AG20443 (cell line): ENCODE data around the gene EPDR1.
"Not testable (repeated sequence)": the region's sequence is repeated elsewhere in the genome, so short reads cannot be mapped to it uniquely, and the experiment has no call there.

Source experiments
- DNase-seq: peaks from one replicate; pipeline ENCODE4 v3.0.0; 2012; ENCODE audit warnings: low spot score, mixed read lengths

The EPDR1 gene

DNA sequence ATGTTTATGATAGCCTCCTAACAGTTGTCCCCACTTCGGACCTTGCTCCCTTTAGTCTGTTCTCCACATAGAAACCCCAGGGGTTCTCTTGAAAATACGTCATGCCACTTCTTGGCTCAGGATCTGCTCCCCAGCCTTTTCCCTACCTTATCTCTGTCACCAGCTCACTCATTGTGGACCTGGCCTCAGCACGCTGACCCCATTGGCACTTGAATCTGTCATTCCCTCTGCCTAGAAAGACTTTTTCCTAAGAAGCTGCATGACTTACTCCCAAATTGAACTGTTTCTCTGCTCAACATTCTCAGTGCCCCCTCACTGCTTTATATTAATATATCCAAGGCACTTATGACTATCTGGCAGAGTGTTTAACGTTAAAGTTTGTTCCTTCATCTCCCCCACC lies 8.4 kb downstream of the EPDR1 start:
- no peak for DNase-seq

GRCh38 chr7:37930226-37930948 lies 9.9 kb downstream of the EPDR1 start:
- peak; percentile 35 for DNase-seq

DNA sequence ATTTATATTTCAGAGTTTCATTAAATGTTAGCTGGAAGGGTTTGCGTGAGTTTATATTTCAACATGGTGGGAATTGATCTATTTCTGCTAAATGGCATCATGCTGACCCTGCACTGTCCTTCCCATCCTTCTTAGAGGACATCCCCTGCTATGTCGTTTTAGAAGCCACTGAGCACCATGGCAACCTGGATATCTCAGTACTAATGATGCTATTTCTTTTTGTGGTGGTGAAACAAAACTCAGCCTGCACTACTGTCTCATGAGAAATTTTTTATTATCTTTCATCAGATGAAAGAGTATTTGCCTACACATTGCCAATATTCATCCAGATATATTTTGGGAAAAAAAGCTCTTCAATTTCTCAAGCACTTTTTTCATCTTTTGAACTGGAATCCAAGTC lies 12.1 kb downstream of the EPDR1 start:
- DNase-seq, result no peak

- DNase-seq, result no peak
These were observed 12.7 kb downstream of the EPDR1 start for GRCh38 chr7:37933018-37933566.

- DNase-seq, result peak; percentile 21
These were observed 22.6 kb downstream of the EPDR1 start for GRCh38 chr7:37942934-37943610.

DNA sequence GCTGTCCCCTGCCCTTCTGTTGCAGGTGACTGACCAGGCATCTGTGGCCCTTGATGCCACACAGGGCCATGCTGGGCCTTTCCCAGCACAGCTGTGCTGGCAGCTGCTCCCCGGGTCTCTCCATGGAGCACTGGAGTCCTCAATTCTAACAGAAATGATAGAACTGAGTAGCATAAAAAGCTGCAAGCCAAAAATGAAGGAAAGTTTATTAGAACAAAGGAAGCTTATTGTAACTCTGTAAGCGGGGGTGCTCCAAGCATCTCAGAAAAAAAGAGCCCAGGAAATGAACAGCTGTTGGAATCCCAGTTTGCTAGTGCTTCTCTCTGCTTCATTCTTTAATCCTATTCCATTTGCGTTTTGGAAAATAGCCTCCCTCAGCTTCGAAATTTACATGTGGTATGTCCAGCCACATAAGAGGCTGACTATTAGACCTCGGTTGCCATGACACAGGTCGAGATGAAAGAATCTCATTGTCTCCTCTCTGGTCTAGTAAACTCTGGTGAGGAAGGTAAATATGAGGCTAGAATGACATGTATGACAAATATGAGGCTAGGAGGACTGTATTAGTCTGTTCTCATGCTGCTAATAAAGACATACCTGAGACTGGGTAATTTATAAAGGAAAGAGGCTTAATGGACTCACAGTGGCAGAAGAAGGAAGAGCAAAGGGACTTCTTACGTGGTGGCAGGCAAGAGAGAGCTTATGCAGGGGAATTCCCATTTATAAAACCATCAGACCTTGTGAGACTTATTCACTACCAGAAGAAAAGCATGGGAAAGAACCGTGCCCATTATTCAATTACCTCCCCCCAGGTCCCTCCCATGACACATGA lies 23.7 kb downstream of the EPDR1 start:
- DNase-seq, result no peak

DNA sequence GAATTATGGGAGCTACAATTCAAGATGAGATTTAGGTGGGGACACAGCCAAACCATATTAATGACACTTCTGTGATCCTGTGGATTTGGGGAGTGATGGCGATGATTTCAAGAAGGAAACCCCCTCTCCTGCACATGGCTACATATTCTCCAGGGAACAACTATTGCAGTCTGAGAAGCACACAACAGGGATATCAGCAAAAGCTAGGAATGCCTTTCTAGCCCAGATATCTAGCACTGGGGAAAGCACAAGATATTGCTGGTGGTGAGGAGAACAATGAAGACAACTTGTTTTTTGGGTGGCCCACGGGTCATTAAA lies 24.3 kb downstream of the EPDR1 start:
- DNase-seq, result no peak

- no peak for DNase-seq
These were observed 24.9 kb downstream of the EPDR1 start for GRCh38 chr7:37945336-37945735.

DNA sequence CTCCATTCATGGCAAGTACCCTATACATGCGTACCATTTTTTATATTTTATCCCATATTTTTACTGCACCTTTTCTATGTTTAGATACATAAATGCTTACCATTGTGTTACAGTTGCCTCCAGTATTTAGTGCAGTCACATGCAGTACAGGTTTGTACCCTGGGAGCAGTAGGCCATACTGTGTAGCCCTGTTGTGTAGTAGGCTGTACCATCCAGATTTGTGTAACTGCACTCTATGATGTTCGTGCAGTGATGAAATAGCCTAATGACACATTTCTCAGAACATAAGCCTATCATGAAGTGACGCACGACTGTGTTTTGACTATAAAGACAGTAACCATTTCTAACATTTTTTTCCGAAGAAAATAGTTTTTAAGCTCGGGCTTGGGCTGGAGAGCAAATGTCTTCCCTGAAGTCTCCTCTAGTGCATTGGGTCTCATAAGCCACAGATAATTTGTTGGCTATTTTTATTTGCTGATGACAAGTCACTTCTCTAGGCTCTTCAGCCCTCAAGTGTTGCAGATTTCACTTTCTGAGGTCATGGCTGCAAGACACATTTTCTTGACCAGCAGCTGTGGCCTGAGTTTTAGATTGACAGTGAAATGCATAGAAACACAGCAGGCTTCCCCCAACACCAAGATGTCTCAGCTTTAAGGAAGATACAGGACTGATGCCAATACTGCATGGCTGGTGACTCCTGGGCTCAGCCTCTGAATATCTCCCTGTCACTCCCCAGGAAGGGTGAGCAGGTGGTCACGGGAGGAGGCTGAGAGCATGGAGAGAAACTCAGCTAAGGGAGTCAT lies 26.9 kb downstream of the EPDR1 start:
- no peak for DNase-seq

DNA sequence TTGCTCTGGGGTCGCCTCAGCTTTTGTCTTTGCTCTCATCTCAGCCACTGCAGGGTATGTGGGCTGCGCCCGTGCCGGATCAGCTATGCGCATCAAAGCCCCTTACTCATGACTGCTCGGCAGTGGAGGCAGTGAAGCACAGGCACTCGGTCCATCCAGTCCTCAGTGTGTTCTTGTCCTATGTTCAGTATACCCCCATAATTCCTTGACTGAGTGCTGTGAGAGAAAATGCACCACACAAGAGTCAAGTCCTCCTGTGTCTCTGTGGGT lies 27.4 kb downstream of the EPDR1 start:
- DNase-seq, result no peak

DNA sequence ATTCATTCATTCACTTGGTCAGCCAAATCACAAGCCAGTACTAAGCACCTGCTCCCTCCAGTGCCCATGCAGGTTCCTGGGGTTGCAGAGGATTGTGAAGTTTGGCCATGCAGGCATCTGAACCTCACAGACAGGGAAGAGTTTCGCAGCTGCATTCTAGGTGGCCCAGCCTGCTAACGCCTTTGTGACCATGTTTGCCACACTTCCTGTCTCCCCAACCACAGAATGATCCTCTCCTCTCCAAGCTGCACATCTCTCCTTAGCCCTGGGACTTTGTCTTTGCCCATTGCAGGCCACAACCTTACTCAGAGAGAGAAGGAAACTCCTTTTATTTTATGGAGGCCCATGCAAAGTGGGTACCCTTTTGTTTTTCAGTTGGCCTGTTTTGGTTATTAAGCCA lies 31.8 kb downstream of the EPDR1 start:
- DNase-seq, result no peak

- not testable (repeated sequence) for DNase-seq
These were observed 33.8 kb downstream of the EPDR1 start for GRCh38 chr7:37954217-37954616.

DNA sequence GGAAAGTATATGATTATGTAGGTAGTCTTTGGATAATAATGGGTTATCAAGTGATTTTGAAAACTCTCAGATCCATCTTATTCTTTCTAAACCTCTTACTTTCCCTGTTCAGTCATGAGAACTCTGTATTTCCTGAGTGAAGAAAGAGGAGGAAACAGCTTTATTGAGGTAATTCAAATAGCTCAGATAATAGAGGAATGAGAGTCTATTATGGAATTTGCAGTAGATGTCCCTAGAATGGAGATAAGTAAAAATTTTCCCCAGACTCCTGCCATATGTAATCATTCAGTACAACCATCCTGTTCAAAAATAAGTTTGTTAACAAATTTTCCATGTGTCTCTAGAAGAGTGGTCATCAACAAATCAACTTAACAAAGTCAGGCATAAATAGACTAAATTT lies 36.4 kb downstream of the EPDR1 start:
- DNase-seq, result no peak

DNA sequence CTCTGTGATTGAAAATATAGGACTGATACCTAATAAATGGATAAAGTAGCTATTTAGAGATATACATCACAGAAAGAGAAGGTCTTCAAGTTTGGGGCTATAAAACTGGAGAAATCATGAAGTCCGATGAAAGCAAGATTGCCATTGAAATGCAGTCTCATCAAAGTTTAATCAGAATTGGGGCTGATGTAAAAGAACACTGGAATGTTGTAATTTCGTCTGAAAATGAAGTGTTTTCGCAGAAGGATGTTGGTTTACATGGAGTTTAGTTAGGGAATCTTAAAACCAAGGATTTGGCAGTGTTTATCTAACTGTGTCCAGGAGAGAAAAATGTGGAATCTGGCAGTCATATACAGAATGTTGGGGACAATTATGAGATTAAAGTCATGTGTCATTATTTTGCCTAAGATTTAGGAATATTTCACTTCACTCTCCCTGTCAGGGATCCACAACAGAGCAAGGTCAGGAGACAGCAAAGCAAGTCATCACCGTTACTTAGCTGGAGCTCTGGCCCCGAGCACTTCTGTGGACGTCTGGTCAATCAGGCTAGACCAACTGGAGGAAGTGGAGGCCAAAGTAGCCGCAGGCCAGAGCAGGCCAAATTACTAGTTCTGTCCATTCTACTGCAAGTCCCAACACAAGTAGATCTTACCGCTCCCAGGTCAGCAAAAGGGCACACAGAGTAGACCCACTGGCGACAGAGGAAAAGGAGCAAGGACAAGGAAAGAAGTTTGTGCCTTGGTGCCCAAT lies 37.0 kb downstream of the EPDR1 start:
- no peak for DNase-seq

DNA sequence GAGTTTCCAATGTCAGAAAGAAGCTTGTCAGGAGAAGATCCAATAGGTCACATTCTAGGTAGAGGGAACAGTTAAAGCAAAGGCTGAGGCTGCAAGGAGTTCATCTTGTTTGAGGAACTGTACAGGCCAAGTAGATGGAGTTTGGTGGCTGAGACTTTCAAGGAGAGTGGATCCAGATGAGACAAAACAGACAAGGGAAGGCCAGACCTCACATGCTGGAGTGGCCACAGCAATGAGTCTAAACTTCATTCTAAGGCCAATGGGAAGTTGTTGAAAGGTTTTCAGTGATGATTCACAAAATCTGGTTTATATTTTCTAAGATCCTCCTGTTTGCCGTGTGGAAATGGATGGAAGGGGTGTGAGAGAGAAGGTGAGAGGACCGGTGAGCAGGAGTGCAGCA lies 40.0 kb downstream of the EPDR1 start:
- DNase-seq, result peak; percentile 53

GRCh38 chr7:37961251-37961650 lies 40.8 kb downstream of the EPDR1 start:
- DNase-seq, result no peak

GRCh38 chr7:37964196-37964595 lies 43.8 kb downstream of the EPDR1 start:
- DNase-seq, result no peak

DNA sequence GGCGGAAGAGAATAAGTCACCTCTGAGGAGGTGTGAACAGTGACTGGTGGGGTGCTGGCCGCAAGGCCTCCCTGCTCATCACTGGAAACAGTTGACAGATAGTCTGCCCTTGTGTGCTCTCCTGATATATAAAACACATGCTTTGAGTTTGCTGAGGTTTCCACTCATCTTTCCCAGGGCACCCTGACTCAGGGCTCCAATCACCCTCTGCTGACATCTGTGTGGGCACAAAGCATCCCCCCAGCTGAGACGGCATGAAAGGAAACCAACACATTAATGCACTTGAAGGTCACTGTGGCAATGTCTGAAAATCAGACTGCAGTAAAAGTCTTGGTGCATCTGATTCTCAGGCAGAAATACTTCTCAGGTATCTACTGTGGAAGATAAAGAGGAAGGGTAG lies 49.8 kb downstream of the EPDR1 start:
- DNase-seq, result no peak

GRCh38 chr7:37971491-37971890 lies 51.1 kb downstream of the EPDR1 start:
- peak; percentile 43 for DNase-seq

GRCh38 chr7:37973915-37974314 lies 53.5 kb downstream of the EPDR1 start:
- no peak for DNase-seq

GRCh38 chr7:37974711-37975110 lies 54.3 kb downstream of the EPDR1 start:
- no peak for DNase-seq

GRCh38 chr7:37977243-37977642 lies 56.8 kb downstream of the EPDR1 start:
- DNase-seq, result no peak
